Measurements from ENCODE around the gene KIAA1217. TPM values are rescaled to one million over a fixed set of nuclear protein-coding genes. Genes with fewer than 3 reads are reported as not detected.

The KIAA1217 gene
- total RNA-seq, 6 experiments from 2014 or later = 10.4 to 25.5 (median 14.9) TPM

DNA sequence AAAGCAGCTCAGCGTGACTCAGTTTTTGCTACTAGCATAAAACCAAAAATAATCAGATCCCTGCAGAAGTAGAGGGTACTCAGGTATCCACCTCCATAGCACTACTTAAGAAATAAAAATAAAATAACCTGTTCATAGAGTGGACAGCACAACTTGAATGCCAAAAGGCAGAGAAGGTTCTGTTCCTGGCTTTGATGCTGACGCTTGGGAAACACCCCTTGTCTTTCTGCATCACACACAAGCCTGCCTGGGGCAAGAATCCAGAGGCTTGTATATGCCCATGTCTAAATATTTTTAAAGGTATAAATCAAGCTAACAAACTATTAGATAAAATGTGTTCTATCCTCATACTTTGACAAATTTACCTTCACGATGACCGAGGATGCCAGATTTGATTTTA is 207.3 kb downstream of the KIAA1217 start:
- TF ChIP-seq POLR2A (IDR thresholded peaks at IDR 0.05) = no peak
- TF ChIP-seq, protein P1, sequence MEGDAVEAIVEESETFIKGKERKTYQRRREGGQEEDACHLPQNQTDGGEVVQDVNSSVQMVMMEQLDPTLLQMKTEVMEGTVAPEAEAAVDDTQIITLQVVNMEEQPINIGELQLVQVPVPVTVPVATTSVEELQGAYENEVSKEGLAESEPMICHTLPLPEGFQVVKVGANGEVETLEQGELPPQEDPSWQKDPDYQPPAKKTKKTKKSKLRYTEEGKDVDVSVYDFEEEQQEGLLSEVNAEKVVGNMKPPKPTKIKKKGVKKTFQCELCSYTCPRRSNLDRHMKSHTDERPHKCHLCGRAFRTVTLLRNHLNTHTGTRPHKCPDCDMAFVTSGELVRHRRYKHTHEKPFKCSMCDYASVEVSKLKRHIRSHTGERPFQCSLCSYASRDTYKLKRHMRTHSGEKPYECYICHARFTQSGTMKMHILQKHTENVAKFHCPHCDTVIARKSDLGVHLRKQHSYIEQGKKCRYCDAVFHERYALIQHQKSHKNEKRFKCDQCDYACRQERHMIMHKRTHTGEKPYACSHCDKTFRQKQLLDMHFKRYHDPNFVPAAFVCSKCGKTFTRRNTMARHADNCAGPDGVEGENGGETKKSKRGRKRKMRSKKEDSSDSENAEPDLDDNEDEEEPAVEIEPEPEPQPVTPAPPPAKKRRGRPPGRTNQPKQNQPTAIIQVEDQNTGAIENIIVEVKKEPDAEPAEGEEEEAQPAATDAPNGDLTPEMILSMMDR (IDR thresholded peaks at IDR 0.05) = no peak
- no peaks in the 10 kb centered on the region for H3K36me3 ChIP-seq
- 71% methylated on average over 3 of the region's 4 CpGs for WGBS (ENCODE audit: insufficient coverage, low coverage, low lambda C conversion rate, missing lambda C conversion rate)
- H3K9me3 ChIP-seq = no peaks in the 10 kb centered on the region
- H3K4me1 ChIP-seq = no peaks in the 10 kb centered on the region
- no peak for ATAC-seq
- no peak overlapping the region for H3K27ac ChIP-seq
- no peak overlapping the region for H3K4me3 ChIP-seq
- intact Hi-C loops (cut with DNase I) = no loop called here
- H3K27me3 ChIP-seq = no peaks in the 10 kb centered on the region
- DNase-seq = no peak

DNA sequence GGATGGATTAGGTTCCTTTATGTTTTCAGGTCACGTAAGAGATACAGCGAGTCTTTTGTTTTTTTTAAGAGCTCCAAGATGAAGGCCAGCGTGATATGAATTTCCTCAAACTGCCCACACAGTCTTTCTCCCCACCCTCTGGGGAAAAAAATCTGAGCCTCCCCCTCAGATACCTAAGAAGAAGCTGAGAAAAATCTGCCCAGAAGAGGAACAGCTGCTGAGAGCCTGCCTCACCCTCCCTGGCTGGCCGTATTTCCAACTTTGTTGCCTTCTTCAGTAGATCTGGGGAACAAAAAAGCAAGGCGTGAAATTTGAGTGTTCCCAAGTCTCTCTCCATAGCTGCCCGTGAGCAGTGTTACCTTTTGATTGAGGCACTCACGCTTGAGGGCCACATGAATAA is 208.1 kb downstream of the KIAA1217 start:
- ATAC-seq (no peak), DNase-seq (no peak)
- Histone ChIP-seq H3K27me3 (no peaks in the 10 kb centered on the region), H3K27ac (no peak overlapping the region), H3K4me3 (no peak overlapping the region), H3K9me3 (no peaks in the 10 kb centered on the region), H3K4me1 (no peaks in the 10 kb centered on the region), H3K36me3 (no peaks in the 10 kb centered on the region)
- TF ChIP-seq, protein P1 (IDR thresholded peaks at IDR 0.05) = no peak
- no peak for TF ChIP-seq POLR2A (IDR thresholded peaks at IDR 0.05)
- WGBS (ENCODE audit: insufficient coverage, low coverage, low lambda C conversion rate, missing lambda C conversion rate) = 80% methylated on average over 7 of the region's 7 CpGs
- intact Hi-C loops (cut with DNase I) = no loop called here

DNA sequence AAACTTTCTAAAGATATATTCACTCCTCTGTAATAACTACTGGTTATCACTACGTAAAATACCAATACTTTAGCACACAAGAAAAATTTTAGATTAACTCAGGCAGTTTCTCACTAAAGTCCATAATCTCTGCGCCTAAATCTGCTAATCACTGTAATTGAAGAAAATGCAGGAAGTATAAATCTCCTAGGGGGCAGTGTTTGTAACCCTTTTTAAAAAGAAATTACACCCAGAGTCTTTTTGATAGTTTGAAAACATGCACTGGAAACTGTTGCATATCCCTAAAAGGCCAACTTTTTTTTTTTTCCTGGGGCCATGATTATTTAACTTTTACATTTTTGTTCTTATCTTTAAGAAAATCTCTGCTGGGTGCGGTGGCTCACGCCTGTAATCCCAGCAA is 209.6 kb downstream of the KIAA1217 start:
- Histone ChIP-seq H3K27me3 (no peaks in the 10 kb centered on the region), H3K4me1 (no peaks in the 10 kb centered on the region), H3K4me3 (no peak overlapping the region), H3K27ac (no peak overlapping the region), H3K36me3 (no peaks in the 10 kb centered on the region), H3K9me3 (no peaks in the 10 kb centered on the region)
- no peak for TF ChIP-seq POLR2A (IDR thresholded peaks at IDR 0.05)
- TF ChIP-seq, protein P1 (IDR thresholded peaks at IDR 0.05) = peak; percentile 22 to 48 (median 34)
- intact Hi-C loops (cut with DNase I) = loop anchor here in 1 of 2 donors (2.0 kb wide), 1 partner anchor 84 kb away; no protein-coding TSS in a partner anchor
- 70% methylated on average over 4 of the region's 4 CpGs for WGBS (ENCODE audit: insufficient coverage, low coverage, low lambda C conversion rate, missing lambda C conversion rate)
- DNase-seq (no peak), ATAC-seq (peak; percentile 38 to 67 (median 62))

DNA sequence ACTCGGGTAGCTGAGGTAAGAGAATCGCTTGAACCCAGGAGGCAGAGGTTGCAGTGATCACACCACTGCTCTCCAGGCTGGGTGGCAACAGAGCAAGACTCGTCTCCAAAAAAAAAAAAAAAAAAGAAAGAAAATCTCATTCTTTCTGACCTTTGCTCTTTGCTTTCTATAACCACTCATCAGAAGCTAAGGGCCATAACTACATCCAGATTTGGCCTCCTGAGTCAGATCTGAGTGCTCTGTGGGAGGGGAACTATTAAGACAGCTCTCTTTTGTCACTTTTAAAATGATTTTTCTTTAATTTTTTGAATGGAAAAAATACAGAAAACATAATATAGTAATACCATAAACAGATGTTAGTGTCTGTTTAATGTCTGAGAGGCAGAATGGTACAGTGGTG is 210.1 kb downstream of the KIAA1217 start:
- H3K4me1 ChIP-seq = no peaks in the 10 kb centered on the region
- no peaks in the 10 kb centered on the region for H3K9me3 ChIP-seq
- intact Hi-C loops (cut with DNase I) = loop anchor here in 1 of 2 donors (2.0 kb wide), 1 partner anchor 84 kb away; no protein-coding TSS in a partner anchor
- H3K4me3 ChIP-seq = no peak overlapping the region
- TF ChIP-seq POLR2A (IDR thresholded peaks at IDR 0.05) = no peak
- TF ChIP-seq, protein P1 (IDR thresholded peaks at IDR 0.05) = no peak
- WGBS (ENCODE audit: insufficient coverage, low coverage, low lambda C conversion rate, missing lambda C conversion rate) = 78% methylated on average over 3 of the region's 3 CpGs
- ATAC-seq = peak in 2 of 4 donors; percentile 28 to 29
- H3K36me3 ChIP-seq = no peaks in the 10 kb centered on the region
- no peak for DNase-seq
- H3K27ac ChIP-seq = no peak overlapping the region
- no peaks in the 10 kb centered on the region for H3K27me3 ChIP-seq

DNA sequence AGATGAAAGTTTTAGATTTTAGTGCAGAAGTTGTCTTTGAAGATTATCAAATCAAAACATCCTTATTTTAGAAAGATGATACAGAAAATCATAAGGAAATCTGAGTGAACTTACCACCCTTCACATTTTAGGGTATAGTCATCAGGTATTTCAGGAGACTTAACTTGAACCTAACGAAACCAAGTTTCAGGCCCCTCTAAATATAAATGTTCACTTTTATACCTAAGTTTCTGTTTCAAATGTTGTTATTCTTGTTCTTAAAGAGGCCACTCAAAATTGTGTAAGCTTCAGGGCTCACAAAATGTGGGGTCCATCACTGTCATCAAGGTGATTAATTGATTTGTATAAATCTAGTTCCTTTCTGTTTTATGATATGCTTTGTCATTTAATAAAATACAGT is 216.2 kb downstream of the KIAA1217 start:
- 78% methylated on average over 1 of the region's 1 CpG for WGBS (ENCODE audit: insufficient coverage, low coverage, low lambda C conversion rate, missing lambda C conversion rate)
- Histone ChIP-seq H3K4me3 (no peak overlapping the region), H3K27me3 (no peaks in the 10 kb centered on the region), H3K36me3 (no peaks in the 10 kb centered on the region), H3K9me3 (no peaks in the 10 kb centered on the region), H3K27ac (no peak overlapping the region), H3K4me1 (peaks cover 0 to 13% (median 3%) of the 10 kb centered on the region in 4 donors)
- TF ChIP-seq POLR2A (IDR thresholded peaks at IDR 0.05) = no peak
- TF ChIP-seq, protein P1 (IDR thresholded peaks at IDR 0.05) = no peak
- ATAC-seq (no peak), DNase-seq (no peak)
- intact Hi-C loops (cut with DNase I) = no loop called here
